Tibial artery (tissue), 4 donors: ENCODE results near the gene MEIS2.

Experiments used
- DNase-seq, 2 donors: peaks; one replicate each; pipeline ENCODE4 v3.0.0-alpha.2; 2019
- H3K27ac ChIP-seq, 2 donors: fragments of 200-600 bp; sonication (generic) in 1 of 2; 1 replicate in 1 of 2; 2 replicates in 1 of 2; pipeline ENCODE4 v1.5.1; 2018 to 2019; ENCODE audit warnings: mild to moderate bottlenecking in 1 of 2
- H3K27me3 ChIP-seq, 2 donors: fragments of 200-600 bp; sonication (generic) in 1 of 2; one replicate each; pipeline versions ENCODE4 v1.5.1 to v1.6.0; 2016 to 2019
- H3K36me3 ChIP-seq, 3 donors: fragments of 200-600 bp; sonication (generic) in 2 of 3; one replicate each; pipeline ENCODE4 v1.5.1; 2016 to 2019; ENCODE audit warnings: mild to moderate bottlenecking in 2 of 3
- H3K4me1 ChIP-seq, 4 donors: fragments of 200-600 bp; sonication (generic) in 2 of 4; 1 replicate in 3 of 4; 2 replicates in 1 of 4; pipeline ENCODE4 v1.5.1; 2016 to 2019
- H3K4me3 ChIP-seq, 2 donors: fragments of 200-600 bp; sonication (generic) in 1 of 2; 1 replicate in 1 of 2; 2 replicates in 1 of 2; pipeline ENCODE4 v1.5.1; 2018 to 2019; ENCODE audit warnings: mild to moderate bottlenecking in 2 of 2
- H3K9me3 ChIP-seq, 3 donors: fragments of 200-600 bp; sonication (generic) in 1 of 3; one replicate each; pipeline ENCODE4 v1.5.1; 2016 to 2019
- CTCF ChIP-seq, 2 experiments: fragments of 200-600 bp in 1 of 2; fragments of 450-650 bp in 1 of 2; IDR thresholded peaks; one replicate each; pipeline ENCODE4 v1.5.1; 2017 to 2019; ENCODE audit warnings: antibody characterized with exemption in 2 of 2, mild to moderate bottlenecking in 1 of 2, moderate library complexity in 1 of 2
- intact Hi-C: fragments of 100-400 bp; cut with DNase I; formaldehyde crosslinking; loops from one replicate; pipeline ENCODE4 v1.15.0; 2023; ENCODE audit warnings: low total_unique reads

The MEIS2 gene

GRCh38 chr15:37080261-37080921 lies 20.0 kb downstream of the MEIS2 start:
- H3K27ac ChIP-seq = no peak overlapping the region
- TF ChIP-seq CTCF (IDR thresholded peaks at IDR 0.05) = no peak

GRCh38 chr15:37079726-37080125 lies 20.6 kb downstream of the MEIS2 start:
- Histone ChIP-seq H3K4me3 (no peak overlapping the region), H3K36me3 (peaks cover 7 to 27% (median 18%) of the 10 kb centered on the region in 3 donors), H3K27me3 (no peaks in the 10 kb centered on the region), H3K27ac (no peak overlapping the region), H3K9me3 (no peaks in the 10 kb centered on the region), H3K4me1 (peaks cover 0 to 15% (median 6%) of the 10 kb centered on the region in 4 donors)
- intact Hi-C loops = no loop called here
- DNase-seq = no peak
- TF ChIP-seq CTCF (IDR thresholded peaks at IDR 0.05) = no peak

More at GRCh38 chr15:37080261-37080921, 20.0 kb downstream of the MEIS2 start:
- Histone ChIP-seq H3K4me3 (no peak overlapping the region), H3K36me3 (peaks cover 7 to 28% (median 22%) of the 10 kb centered on the region in 3 donors), H3K27me3 (no peaks in the 10 kb centered on the region), H3K4me1 (peaks cover 0 to 15% (median 6%) of the 10 kb centered on the region in 4 donors), H3K9me3 (no peaks in the 10 kb centered on the region)
- intact Hi-C loops = no loop called here
- DNase-seq = no peak

- H3K27me3 ChIP-seq = no peaks in the 10 kb centered on the region
- intact Hi-C loops = no loop called here
- no peak overlapping the region for H3K27ac ChIP-seq
- no peaks in the 10 kb centered on the region for H3K9me3 ChIP-seq
- DNase-seq = no peak
- no peak overlapping the region for H3K4me3 ChIP-seq
- H3K4me1 ChIP-seq = peaks cover 0 to 15% (median 6%) of the 10 kb centered on the region in 4 donors
- no peak for TF ChIP-seq CTCF (IDR thresholded peaks at IDR 0.05)
- H3K36me3 ChIP-seq = peaks cover 2 to 19% (median 11%) of the 10 kb centered on the region in 3 donors
Observed at GRCh38 chr15:37078566-37078965, 21.8 kb downstream of the MEIS2 start.

- no peak for DNase-seq
- Histone ChIP-seq H3K9me3 (no peaks in the 10 kb centered on the region), H3K4me1 (peaks cover 0 to 15% (median 6%) of the 10 kb centered on the region in 4 donors), H3K27ac (no peak overlapping the region), H3K36me3 (peaks cover 0 to 12% (median 3%) of the 10 kb centered on the region in 3 donors), H3K27me3 (no peaks in the 10 kb centered on the region), H3K4me3 (no peak overlapping the region)
- intact Hi-C loops = no loop called here
- no peak for TF ChIP-seq CTCF (IDR thresholded peaks at IDR 0.05)
Observed at GRCh38 chr15:37077623-37078351, 22.6 kb downstream of the MEIS2 start.

- Histone ChIP-seq H3K27ac (no peak overlapping the region), H3K4me1 (peaks cover 0 to 15% (median 6%) of the 10 kb centered on the region in 4 donors), H3K27me3 (no peaks in the 10 kb centered on the region), H3K9me3 (no peaks in the 10 kb centered on the region), H3K4me3 (no peak overlapping the region), H3K36me3 (peaks cover 0 to under 1% (median 0%) of the 10 kb centered on the region in 3 donors)
- no peak for DNase-seq
- intact Hi-C loops = no loop called here
- TF ChIP-seq CTCF (IDR thresholded peaks at IDR 0.05) = no peak
Observed at GRCh38 chr15:37076543-37076942, 23.8 kb downstream of the MEIS2 start.
